HG03135 (cell line): ENCODE results near the gene AMDHD1.

Experiments
- ATAC-seq: cut with Tn5 transposase; IDR thresholded peaks from one replicate; pipeline ENCODE4 v1.9.1; 2021; ENCODE audit warnings: mild to moderate bottlenecking, moderate library complexity; ENCODE audit not compliant: unreplicated experiment

Gene AMDHD1

GRCh38 chr12:95993907-95994306 lies 50.8 kb downstream of the AMDHD1 start:
- ATAC-seq = no peak

- ATAC-seq = no peak
These were observed 51.3 kb downstream of the AMDHD1 start for GRCh38 chr12:95994476-95994875.

GRCh38 chr12:95995238-95996031 lies 52.3 kb downstream of the AMDHD1 start:
- no peak for ATAC-seq

GRCh38 chr12:95996034-95996658 lies 53.0 kb downstream of the AMDHD1 start, which contains the start of gene HAL:
Gene HAL, minus strand, starts transcription at chr12:95996344. Its CDS starts 434 bp downstream, at chr12:95995910.
- no peak for ATAC-seq

- no peak for ATAC-seq
These were observed 54.1 kb downstream of the AMDHD1 start for GRCh38 chr12:95997276-95997675.

- no peak for ATAC-seq
These were observed 54.9 kb downstream of the AMDHD1 start for GRCh38 chr12:95997911-95998510.

GRCh38 chr12:95998611-95999286 lies 55.6 kb downstream of the AMDHD1 start:
- ATAC-seq = peak; percentile 94

- ATAC-seq = no peak
These were observed 56.4 kb downstream of the AMDHD1 start for GRCh38 chr12:95999484-95999883.

GRCh38 chr12:96000858-96001257 lies 57.7 kb downstream of the AMDHD1 start:
- ATAC-seq = no peak

GRCh38 chr12:96006727-96007126 lies 63.6 kb downstream of the AMDHD1 start:
- ATAC-seq = no peak

- no peak for ATAC-seq
These were observed 64.6 kb downstream of the AMDHD1 start for GRCh38 chr12:96007729-96008128.

- ATAC-seq = no peak
These were observed 71.9 kb downstream of the AMDHD1 start for GRCh38 chr12:96014943-96015599.

- no peak for ATAC-seq
These were observed 72.5 kb downstream of the AMDHD1 start for GRCh38 chr12:96015672-96016071.
